Adrenal gland (tissue), 12 donors: ENCODE results near the gene ADAMTS7. TPM values are rescaled to one million over a fixed set of nuclear protein-coding genes. Genes with fewer than 3 reads are reported as not detected.
"Not testable (repeated sequence)": the region's sequence is repeated elsewhere in the genome, so short reads cannot be mapped to it uniquely, and the experiment has no call there.

Source experiments
- DNase-seq, 7 donors: peaks; one replicate each; pipeline ENCODE4 v3.0.0-alpha.2; 2019 to 2020
- H3K27ac ChIP-seq, 5 donors: fragments of 200-600 bp; sonication (generic) in 4 of 5; 1 replicate in 3 of 5; 2 replicates in 2 of 5; pipeline versions ENCODE4 v1.5.1 to v1.8.0; 2016 to 2020; ENCODE audit warnings: mild to moderate bottlenecking in 1 of 5
- H3K27me3 ChIP-seq: fragments of 200-600 bp; 2 replicates; pipeline ENCODE4 v1.8.0; 2021
- H3K36me3 ChIP-seq, 2 donors: fragments of 200-600 bp; replicated peaks in 1 of 2; 1 replicate in 1 of 2; 2 replicates in 1 of 2; pipeline versions ENCODE4 v1.5.1 to v1.8.0; 2018 to 2022
- H3K4me1 ChIP-seq, 2 donors: fragments of 200-600 bp; replicated peaks in 1 of 2; 1 replicate in 1 of 2; 2 replicates in 1 of 2; pipeline versions ENCODE4 v1.5.1 to v1.8.0; 2018 to 2021
- H3K4me3 ChIP-seq, 4 donors: fragments of 200-600 bp; sonication (generic) in 3 of 4; one replicate each; pipeline ENCODE4 v1.5.1; 2016 to 2018
- H3K9me3 ChIP-seq, 3 donors: fragments of 200-600 bp; sonication (generic) in 1 of 3; replicated peaks in 1 of 3; 1 replicate in 2 of 3; 2 replicates in 1 of 3; pipeline versions ENCODE4 v1.5.1 to v1.8.0; 2016 to 2021
- POLR2A ChIP-seq, 2 donors: fragments of 450-650 bp; IDR thresholded peaks; one replicate each; pipeline ENCODE4 v1.6.1; 2017; ENCODE audit warnings: antibody characterized with exemption in 2 of 2, mild to moderate bottlenecking in 2 of 2, moderate library complexity in 1 of 2
- WGBS, 4 donors: extraction: QIAGEN DNeasy Blood & Tissue Kit in 2 of 4; methylation state at CpG; one replicate each; pipeline versions ENCODE4 v1.1.5 to v1.1.7; 2013 to 2017; 5-methylcytosine and 5-hydroxymethylcytosine counted together
- intact Hi-C, 2 donors: fragments of 100-400 bp; cut with DNase I; formaldehyde crosslinking; loops; one replicate each; pipeline versions ENCODE4 v1.14.1 to v1.15.0; 2022 to 2023
- polyA plus RNA-seq, 3 donors: library from polyadenylated mRNA; stranded (reverse); fragments of 200-250 nt in 2 of 3; fragments of 350-450 nt in 1 of 3; fragmentation: Illumina TruSeq in 1 of 3; extraction: RNeasy Lipid Tissue Mini Kit (QIAGEN cat#74804) in 1 of 3; gene quantifications; one replicate each; pipeline ENCODE4 v1.2.3, GENCODE V29; 2013 to 2014
- total RNA-seq, 9 donors: library from RNA; depleted of rRNA in 4 of 9; stranded (reverse); fragments of >200 nt in 4 of 9; fragments of 120-200 nt in 1 of 9; fragmentation: NEBNext Ultra II Directional in 1 of 9; extraction: Animal tissue kit (Norgen Biotek cat#: 25700) in 1 of 9; gene quantifications; one replicate each; pipeline versions ENCODE4 v1.1.0 to v1.2.4, GENCODE V29; 2013 to 2023
- TF ChIP-seq, protein P1 (sequence below), 6 experiments: fragments of 450-650 bp in 4 of 6; fragments of 200-600 bp in 2 of 6; sonication (generic) in 1 of 6; IDR thresholded peaks; 1 replicate in 5 of 6; 2 replicates in 1 of 6; pipeline versions ENCODE4 v1.5.1 to v1.8.0; 2016 to 2021; ENCODE audit warnings: antibody characterized with exemption in 6 of 6, mild to moderate bottlenecking in 2 of 6, moderate library complexity in 1 of 6
- donor health status: healthy with polysubstance abuse.
- donor health status: Bipolar disorder and iron deficiency.
- donor health status: DM: yes; HTN: yes; CAD: no.
- donor health status: DM: no; HTN: no; CAD: no.
- donor health status: DM: no; HTN: no; CAD: no.
- donor health status: DM: yes; HTN: yes; CAD: no.

Gene ADAMTS7
- total and polyA plus RNA-seq, 12 donors = 0.70 to 27.7 (median 10.0) TPM

DNA sequence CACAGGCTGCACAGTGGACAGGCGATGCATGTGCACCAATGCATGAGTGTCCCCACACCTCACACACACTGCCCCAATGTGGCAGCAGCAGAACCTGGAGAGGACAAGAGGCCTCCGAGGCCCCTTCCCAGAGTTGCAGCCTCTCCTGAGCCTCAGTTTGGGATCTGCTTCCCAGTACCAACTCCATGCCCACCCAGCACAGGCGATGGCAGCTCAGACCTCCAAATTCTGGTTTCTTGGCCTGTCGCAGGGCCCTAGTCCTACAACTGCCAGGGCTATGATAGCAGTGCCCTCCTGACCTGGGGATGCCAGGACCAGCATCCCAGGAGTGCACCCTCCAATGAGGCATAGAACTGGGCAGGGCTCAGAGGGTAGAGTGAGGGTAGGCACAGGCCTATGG lies 19.9 kb downstream of the ADAMTS7 start:
- no peaks in the 10 kb centered on the region for H3K36me3 ChIP-seq
- DNase-seq = no peak
- H3K9me3 ChIP-seq = no peaks in the 10 kb centered on the region

DNA sequence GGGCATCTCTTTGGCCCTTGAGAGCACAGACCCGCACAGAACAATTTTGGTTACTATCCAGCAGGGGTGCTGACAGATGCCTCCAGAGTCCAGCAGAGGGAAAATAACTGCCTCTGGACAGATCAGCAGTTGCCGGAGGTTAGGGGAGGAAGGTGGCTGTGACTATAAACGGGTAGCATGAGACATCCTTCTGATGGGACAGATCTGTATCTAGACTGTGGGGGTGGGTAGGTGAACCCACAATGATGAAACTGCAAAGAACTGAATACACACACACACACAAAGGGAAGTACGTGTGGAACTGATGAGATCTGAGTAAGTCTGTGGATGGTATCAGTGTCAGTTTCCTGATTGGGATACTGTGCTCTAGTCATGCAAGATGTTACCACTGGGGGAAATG lies 21.2 kb downstream of the ADAMTS7 start:
- intact Hi-C loops = no loop called here
- no peak overlapping the region for H3K27ac ChIP-seq
- no peak for TF ChIP-seq POLR2A (IDR thresholded peaks at IDR 0.05)
- TF ChIP-seq, protein P1, sequence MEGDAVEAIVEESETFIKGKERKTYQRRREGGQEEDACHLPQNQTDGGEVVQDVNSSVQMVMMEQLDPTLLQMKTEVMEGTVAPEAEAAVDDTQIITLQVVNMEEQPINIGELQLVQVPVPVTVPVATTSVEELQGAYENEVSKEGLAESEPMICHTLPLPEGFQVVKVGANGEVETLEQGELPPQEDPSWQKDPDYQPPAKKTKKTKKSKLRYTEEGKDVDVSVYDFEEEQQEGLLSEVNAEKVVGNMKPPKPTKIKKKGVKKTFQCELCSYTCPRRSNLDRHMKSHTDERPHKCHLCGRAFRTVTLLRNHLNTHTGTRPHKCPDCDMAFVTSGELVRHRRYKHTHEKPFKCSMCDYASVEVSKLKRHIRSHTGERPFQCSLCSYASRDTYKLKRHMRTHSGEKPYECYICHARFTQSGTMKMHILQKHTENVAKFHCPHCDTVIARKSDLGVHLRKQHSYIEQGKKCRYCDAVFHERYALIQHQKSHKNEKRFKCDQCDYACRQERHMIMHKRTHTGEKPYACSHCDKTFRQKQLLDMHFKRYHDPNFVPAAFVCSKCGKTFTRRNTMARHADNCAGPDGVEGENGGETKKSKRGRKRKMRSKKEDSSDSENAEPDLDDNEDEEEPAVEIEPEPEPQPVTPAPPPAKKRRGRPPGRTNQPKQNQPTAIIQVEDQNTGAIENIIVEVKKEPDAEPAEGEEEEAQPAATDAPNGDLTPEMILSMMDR (IDR thresholded peaks at IDR 0.05) = no peak
- no peaks in the 10 kb centered on the region for H3K9me3 ChIP-seq
- 75 to 81% (median 79%) methylated on average over 3 to 4 of the region's 4 CpGs for WGBS, 4 donors
- no peaks in the 10 kb centered on the region for H3K4me1 ChIP-seq
- H3K27me3 ChIP-seq = no peaks in the 10 kb centered on the region
- DNase-seq = no peak
- no peak overlapping the region for H3K4me3 ChIP-seq
- no peaks in the 10 kb centered on the region for H3K36me3 ChIP-seq

More for the DNA sequence above, 19.9 kb downstream of the ADAMTS7 start:
- Histone ChIP-seq H3K27ac (no peak overlapping the region), H3K4me1 (no peaks in the 10 kb centered on the region), H3K4me3 (no peak overlapping the region), H3K27me3 (no peaks in the 10 kb centered on the region)
- intact Hi-C loops = no loop called here
- WGBS, 4 donors = 80 to 97% (median 92%) methylated on average over 3 to 4 of the region's 4 CpGs
- TF ChIP-seq POLR2A (IDR thresholded peaks at IDR 0.05) = no peak
- TF ChIP-seq, protein P1 (IDR thresholded peaks at IDR 0.05) = no peak

DNA sequence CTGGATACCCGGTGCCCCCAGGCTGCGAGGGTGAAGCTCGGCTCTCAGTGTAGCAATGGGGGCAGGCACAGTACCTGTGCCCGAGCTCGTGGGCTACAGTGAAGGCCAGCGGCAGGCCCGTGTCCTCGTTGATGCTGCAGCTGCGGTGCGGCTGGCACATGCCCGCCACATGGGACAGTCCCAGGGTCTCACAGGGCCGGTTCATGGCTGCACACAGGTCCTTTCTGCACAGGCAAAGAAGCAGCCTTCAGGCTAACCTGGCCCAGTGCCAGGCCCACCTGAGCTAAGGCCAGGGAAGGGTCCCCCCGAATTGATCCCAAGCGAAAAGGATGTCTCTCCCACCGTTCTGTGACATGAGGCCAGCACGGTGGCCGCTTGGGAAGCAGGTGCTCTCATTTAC lies 21.6 kb downstream of the ADAMTS7 start:
- WGBS, 4 donors = 87 to 100% (median 95%) methylated on average over 6 to 17 of the region's 17 CpGs
- Histone ChIP-seq H3K4me1 (no peaks in the 10 kb centered on the region), H3K36me3 (no peaks in the 10 kb centered on the region), H3K27me3 (no peaks in the 10 kb centered on the region), H3K27ac (no peak overlapping the region), H3K9me3 (no peaks in the 10 kb centered on the region), H3K4me3 (no peak overlapping the region)
- intact Hi-C loops = no loop called here
- no peak for DNase-seq
- no peak for TF ChIP-seq POLR2A (IDR thresholded peaks at IDR 0.05)
- TF ChIP-seq, protein P1 (IDR thresholded peaks at IDR 0.05) = no peak

DNA sequence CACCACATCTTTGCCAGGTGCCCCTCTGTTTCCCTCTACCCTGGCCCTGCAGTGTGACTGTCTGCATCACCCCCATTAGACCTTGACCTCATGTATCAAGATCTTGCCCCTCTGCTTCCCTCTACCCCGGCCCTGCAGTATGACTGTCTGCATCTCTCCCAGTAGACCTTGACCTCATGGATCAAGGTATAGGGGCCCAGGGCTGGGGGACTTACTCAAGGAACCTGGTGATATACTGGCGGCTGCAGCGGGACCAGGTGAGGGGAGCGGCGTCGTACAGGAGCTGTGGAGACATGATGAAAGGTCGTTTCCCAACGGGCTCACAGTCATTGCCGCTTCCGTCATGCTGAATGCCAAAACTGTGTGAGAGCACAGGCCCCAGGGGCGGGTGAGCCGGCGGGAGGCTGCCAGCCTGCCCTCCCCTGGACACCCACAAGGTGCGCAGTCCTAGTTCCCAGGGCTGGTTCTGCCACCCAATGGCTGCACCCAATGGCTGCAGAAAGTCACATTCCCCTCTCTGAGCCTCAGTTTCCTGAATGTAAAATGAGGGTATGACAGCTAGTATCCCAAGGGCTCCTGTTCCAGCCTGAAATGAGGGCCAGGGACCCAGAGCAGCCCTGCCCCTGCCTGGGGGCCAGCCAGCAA lies 23.1 kb downstream of the ADAMTS7 start:
- Histone ChIP-seq H3K27me3 (no peaks in the 10 kb centered on the region), H3K36me3 (no peaks in the 10 kb centered on the region), H3K9me3 (no peaks in the 10 kb centered on the region), H3K4me1 (no peaks in the 10 kb centered on the region), H3K27ac (no peak overlapping the region), H3K4me3 (no peak overlapping the region)
- TF ChIP-seq POLR2A (IDR thresholded peaks at IDR 0.05) = no peak
- TF ChIP-seq, protein P1 (IDR thresholded peaks at IDR 0.05) = no peak
- no peak for DNase-seq
- intact Hi-C loops = no loop called here
- 85 to 95% (median 93%) methylated on average over 11 to 14 of the region's 14 CpGs for WGBS, 4 donors

DNA sequence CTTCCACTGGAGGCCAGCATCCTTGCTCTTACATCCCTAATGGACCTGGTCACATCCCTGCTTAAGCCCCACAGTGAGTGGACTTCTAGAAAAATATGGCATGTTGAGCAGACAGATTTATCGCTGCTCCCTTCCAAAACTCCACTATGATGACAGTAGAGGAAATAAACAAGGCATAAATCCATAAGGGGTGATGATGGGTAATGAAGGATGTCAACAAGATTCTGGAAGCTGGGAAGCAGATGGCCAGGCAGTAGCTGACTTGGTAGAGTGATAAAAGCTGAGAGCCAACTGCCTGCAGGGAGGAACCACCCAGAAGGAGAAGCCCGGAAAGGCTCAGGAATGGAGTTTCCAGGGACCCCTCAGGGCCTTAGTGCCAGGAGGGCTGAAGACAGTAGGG lies 28.9 kb downstream of the ADAMTS7 start:
- H3K36me3 ChIP-seq, H3K4me3 ChIP-seq, DNase-seq, H3K27ac ChIP-seq, intact Hi-C loops, H3K4me1 ChIP-seq, H3K27me3 ChIP-seq, H3K9me3 ChIP-seq: not testable (repeated sequence)
- 65 to 95% (median 91%) methylated on average over 1 to 2 of the region's 2 CpGs for WGBS, 4 donors

DNA sequence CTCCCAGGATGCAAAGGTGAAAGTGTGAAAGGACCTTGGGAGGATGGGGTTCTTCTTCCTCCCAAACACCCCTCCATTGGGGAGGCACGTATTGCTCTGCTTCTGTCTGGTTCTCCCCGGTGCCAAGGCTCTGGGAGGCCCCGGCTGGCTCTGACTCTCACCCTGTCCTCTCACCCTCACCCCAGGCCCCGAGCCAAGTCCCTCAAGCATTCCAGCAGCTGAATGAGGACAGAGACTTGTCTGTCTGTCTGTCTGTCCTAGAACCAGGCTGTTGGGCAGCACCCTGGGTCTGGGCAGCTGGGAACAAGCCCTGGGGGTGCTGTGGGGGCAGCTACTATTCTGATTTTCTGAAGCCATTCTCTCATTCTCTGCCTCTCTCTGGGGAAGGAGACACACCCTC lies 29.9 kb downstream of the ADAMTS7 start:
- H3K36me3 ChIP-seq, H3K27me3 ChIP-seq, H3K4me3 ChIP-seq, intact Hi-C loops, H3K9me3 ChIP-seq, H3K27ac ChIP-seq, H3K4me1 ChIP-seq, DNase-seq: not testable (repeated sequence)
- 68 to 100% (median 83%) methylated on average over 1 to 4 of the region's 4 CpGs for WGBS, 4 donors

DNA sequence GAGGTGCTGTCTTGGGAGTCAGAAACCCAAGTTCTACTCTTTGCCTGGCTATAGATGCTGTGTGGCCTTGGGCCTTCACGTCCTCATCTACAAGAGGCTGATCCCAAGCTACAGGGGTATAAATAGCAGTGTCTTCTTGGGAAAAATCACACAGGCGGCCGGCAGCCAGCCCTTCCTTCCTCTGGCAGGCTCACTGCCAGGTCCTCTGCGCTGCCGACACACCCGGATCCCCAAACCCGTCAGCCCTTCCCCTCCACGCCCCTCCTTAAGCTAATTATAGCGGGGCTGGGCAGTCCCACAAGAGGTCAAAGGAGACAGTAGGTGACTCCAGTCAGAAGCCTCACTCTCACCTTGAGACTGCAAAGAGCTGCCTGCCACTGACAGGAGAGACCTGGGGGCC lies 31.3 kb downstream of the ADAMTS7 start:
- H3K27ac ChIP-seq, DNase-seq, intact Hi-C loops, H3K4me1 ChIP-seq, H3K4me3 ChIP-seq, H3K27me3 ChIP-seq, H3K9me3 ChIP-seq, H3K36me3 ChIP-seq: not testable (repeated sequence)
- WGBS, 4 donors = 40 to 43% (median 40%) methylated on average over 1 of the region's 9 CpGs; no CpG with 5 or more reads in 1 of the 4 donors
